MCF 10A (cell line): ENCODE results near the gene TARP.
A peak's percentile ranks its signal among the peaks of the same experiment; 100 is the strongest.

ENCODE experiments used
- BruUV-seq: library from RNA; stranded (reverse); fragments of 400-500 nt; replicated peaks from 2 replicates; lab custom pipeline; 2021; lab: Mats Ljungman, UMichigan
- CTCF ChIA-PET: fragments of 300-600 bp; sonication (Branson Sonifier 250); formaldehyde crosslinking; extraction: SDS; loops from one replicate; lab custom pipeline; 2021; ENCODE audit warnings: antibody characterized with exemption, inconsistent platforms; lab: Yijun Ruan, JAX
- POLR2A ChIA-PET: fragments of 300-600, 350-650 bp; sonication (Branson Sonifier 250); formaldehyde crosslinking; extraction: SDS; loops from one replicate; lab custom pipeline; 2020; ENCODE audit warnings: antibody characterized with exemption, inconsistent platforms; lab: Yijun Ruan, JAX
- DNase-seq: peaks from one replicate; pipeline ENCODE4 v3.0.0-alpha.2; 2018; ENCODE audit not compliant: unreplicated experiment
- H3K27ac Mint-ChIP-seq: one replicate; pipeline ENCODE4 v1.8.0; 2022; ENCODE audit warnings: mild to moderate bottlenecking, low read depth, mixed read lengths; ENCODE audit not compliant: unreplicated experiment
- H3K27me3 Mint-ChIP-seq: one replicate; pipeline ENCODE4 v1.8.0; 2022; ENCODE audit warnings: mixed read lengths; ENCODE audit not compliant: insufficient read depth, unreplicated experiment
- H3K36me3 Mint-ChIP-seq: one replicate; pipeline ENCODE4 v1.8.0; 2022; ENCODE audit warnings: mild to moderate bottlenecking, moderate library complexity, mixed read lengths; ENCODE audit not compliant: insufficient read depth, unreplicated experiment
- H3K4me1 Mint-ChIP-seq: one replicate; pipeline ENCODE4 v1.8.0; 2022; ENCODE audit warnings: mixed read lengths; ENCODE audit not compliant: insufficient read depth, unreplicated experiment
- H3K4me3 Mint-ChIP-seq: one replicate; pipeline ENCODE4 v1.8.0; 2022; ENCODE audit warnings: mild to moderate bottlenecking, moderate library complexity, mixed read lengths; ENCODE audit not compliant: unreplicated experiment
- H3K9me3 Mint-ChIP-seq: one replicate; pipeline ENCODE4 v1.8.0; 2022; ENCODE audit warnings: mixed read lengths; ENCODE audit not compliant: unreplicated experiment
- intact Hi-C: fragments of 100-400 bp; cut with micrococcal nuclease; formaldehyde crosslinking; loops from 2 replicates; pipeline ENCODE4 v1.14.1; 2022
- TF ChIP-seq, protein P1 (sequence below): fragments of 200-600 bp; IDR thresholded peaks from one replicate; pipeline ENCODE4 v1.8.0; 2022; ENCODE audit warnings: antibody characterized with exemption, mild to moderate bottlenecking; ENCODE audit not compliant: unreplicated experiment

The TARP gene

DNA sequence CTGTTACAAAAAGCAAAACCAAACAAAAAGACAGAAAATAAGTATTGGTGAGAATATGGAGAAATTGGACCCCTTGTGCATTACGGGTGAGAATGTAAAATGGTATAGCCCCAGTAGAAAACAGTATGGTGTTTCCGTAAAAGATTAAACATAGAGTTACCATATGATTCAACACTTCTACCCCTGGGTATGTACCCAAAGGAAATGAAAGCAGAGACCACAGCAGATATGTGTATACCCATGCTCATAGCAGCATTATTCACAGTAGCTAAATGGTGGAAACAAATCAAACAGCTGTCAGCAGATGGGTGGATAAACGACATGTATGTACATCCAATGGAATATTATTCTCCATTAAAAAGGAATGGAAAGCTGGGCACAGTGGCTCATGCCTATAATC lies 53.0 kb downstream of the TARP start:
- H3K9me3 Mint-ChIP-seq, result no peaks in the 10 kb centered on the region
- no peak overlapping the region for H3K4me3 Mint-ChIP-seq
- no peaks in the 10 kb centered on the region for H3K27me3 Mint-ChIP-seq
- ChIA-PET POLR2A (no interaction called here), CTCF (interaction anchor here (0.7 to 10.2 kb wide), 10 partner anchors 9 to 987 kb away, joined by 3 to 293 read pairs (median 13); no protein-coding TSS in a partner anchor)
- DNase-seq, result no peak
- TF ChIP-seq, protein P1, sequence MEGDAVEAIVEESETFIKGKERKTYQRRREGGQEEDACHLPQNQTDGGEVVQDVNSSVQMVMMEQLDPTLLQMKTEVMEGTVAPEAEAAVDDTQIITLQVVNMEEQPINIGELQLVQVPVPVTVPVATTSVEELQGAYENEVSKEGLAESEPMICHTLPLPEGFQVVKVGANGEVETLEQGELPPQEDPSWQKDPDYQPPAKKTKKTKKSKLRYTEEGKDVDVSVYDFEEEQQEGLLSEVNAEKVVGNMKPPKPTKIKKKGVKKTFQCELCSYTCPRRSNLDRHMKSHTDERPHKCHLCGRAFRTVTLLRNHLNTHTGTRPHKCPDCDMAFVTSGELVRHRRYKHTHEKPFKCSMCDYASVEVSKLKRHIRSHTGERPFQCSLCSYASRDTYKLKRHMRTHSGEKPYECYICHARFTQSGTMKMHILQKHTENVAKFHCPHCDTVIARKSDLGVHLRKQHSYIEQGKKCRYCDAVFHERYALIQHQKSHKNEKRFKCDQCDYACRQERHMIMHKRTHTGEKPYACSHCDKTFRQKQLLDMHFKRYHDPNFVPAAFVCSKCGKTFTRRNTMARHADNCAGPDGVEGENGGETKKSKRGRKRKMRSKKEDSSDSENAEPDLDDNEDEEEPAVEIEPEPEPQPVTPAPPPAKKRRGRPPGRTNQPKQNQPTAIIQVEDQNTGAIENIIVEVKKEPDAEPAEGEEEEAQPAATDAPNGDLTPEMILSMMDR, result no peak
- BruUV-seq, result TSS peak; percentile 6
- no peak overlapping the region for H3K27ac Mint-ChIP-seq
- intact Hi-C loops, result no loop called here
- peaks cover 40% of the 10 kb centered on the region for H3K36me3 Mint-ChIP-seq
- H3K4me1 Mint-ChIP-seq, result no peaks in the 10 kb centered on the region

GRCh38 chr7:38217672-38218071 lies 55.8 kb downstream of the TARP start:
- H3K4me3 Mint-ChIP-seq, result no peak overlapping the region
- no peaks in the 10 kb centered on the region for H3K27me3 Mint-ChIP-seq
- no TSS peak for BruUV-seq
- POLR2A ChIA-PET, result interaction anchor here (1.0 kb wide), 1 partner anchor 40 kb away, joined by 3 read pairs; the partner anchor contains the start of gene STARD3NL
- H3K4me1 Mint-ChIP-seq, result no peaks in the 10 kb centered on the region
- intact Hi-C loops, result no loop called here
- no peak overlapping the region for H3K27ac Mint-ChIP-seq
- CTCF ChIA-PET, result interaction anchor here (0.5 to 10.2 kb wide), 10 partner anchors 11 to 588 kb away, joined by 3 to 293 read pairs (median 3); no protein-coding TSS in a partner anchor
- H3K9me3 Mint-ChIP-seq, result no peaks in the 10 kb centered on the region
- H3K36me3 Mint-ChIP-seq, result peaks cover 25% of the 10 kb centered on the region
- TF ChIP-seq, protein P1, result no peak
- DNase-seq, result peak; percentile 10

DNA sequence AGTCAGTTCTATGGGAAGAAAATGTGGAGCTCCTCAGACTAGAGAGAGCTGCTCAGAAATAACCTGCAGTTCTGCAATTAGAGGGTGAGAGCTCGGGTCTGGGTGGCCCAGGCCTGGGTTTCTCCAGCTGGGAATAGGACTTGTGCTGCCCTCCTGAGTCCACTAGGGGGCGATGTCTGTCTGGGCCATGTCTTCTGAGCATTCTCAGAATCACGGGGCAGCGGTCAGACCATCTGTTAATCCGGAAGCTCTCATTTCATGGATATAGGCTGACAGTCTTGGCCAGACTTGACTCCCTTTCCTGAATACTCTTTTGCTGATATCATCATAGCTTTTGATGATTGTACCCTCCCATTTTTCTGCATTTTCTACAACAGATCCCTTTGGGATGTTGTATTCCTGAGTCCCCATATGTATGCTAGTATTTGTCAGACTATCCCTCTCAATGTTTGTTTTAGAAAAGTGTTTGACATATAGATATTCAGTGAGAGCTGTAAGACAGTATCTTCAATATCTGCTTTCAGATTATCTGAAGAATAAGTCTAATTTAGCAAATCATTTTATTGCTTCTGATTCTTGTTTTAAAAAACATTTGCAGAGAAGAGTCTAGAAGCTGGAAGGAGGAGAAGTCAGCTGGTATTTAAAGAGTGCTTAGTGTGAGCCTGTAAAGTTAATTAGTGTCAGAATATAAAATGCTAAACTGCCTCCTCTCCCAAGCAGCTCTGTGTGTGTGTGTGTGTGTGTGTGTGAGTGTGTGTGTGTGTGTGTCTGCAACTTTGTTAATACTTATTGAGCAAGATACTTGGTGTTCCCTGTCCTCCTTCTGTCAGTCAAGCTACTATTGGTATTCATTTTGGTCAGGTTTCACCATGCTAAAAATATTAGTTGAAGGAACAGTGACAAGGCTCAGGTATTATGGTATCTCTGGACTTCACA lies 57.4 kb downstream of the TARP start:
- no peak overlapping the region for H3K27ac Mint-ChIP-seq
- no peaks in the 10 kb centered on the region for H3K9me3 Mint-ChIP-seq
- no peaks in the 10 kb centered on the region for H3K27me3 Mint-ChIP-seq
- TF ChIP-seq, protein P1, result peak; percentile 92
- peak; percentile 75 for DNase-seq
- CTCF ChIA-PET, result interaction anchor here (0.5 to 10.2 kb wide), 69 partner anchors 9 to 1274 kb away, joined by 3 to 293 read pairs (median 4); partner anchors contain the start of genes EPDR1, NME8 and STARD3NL
- intact Hi-C loops, result loop anchor here (2.0 kb wide), 2 partner anchors 37 to 103 kb away; partner anchors contain the start of gene STARD3NL
- H3K4me3 Mint-ChIP-seq, result no peak overlapping the region
- BruUV-seq, result no TSS peak
- POLR2A ChIA-PET, result interaction anchor here (1.2 kb wide), 1 partner anchor 20 kb away, joined by 7 read pairs; no protein-coding TSS in a partner anchor
- H3K36me3 Mint-ChIP-seq, result peaks cover 20% of the 10 kb centered on the region
- H3K4me1 Mint-ChIP-seq, result no peaks in the 10 kb centered on the region

DNA sequence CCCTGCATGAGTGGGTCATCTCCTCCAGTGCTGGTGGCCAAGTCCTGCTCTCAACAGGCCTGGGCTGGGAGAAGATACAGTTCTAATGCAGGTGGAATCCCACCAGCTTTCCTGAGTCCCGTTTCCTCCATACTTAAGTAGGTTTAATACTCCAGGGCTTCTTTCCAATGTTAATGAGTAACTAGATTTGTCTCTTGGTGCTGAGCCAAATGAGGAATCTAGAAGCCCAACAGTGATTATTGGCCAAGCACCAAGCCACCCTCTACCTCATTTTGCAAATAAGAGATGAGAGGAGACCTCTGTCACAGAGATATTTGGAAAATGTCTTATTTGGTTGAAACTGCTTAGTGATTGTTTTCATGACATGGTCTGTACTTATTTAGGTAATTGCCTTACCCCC lies 58.3 kb downstream of the TARP start:
- H3K27me3 Mint-ChIP-seq, result no peaks in the 10 kb centered on the region
- H3K9me3 Mint-ChIP-seq, result no peaks in the 10 kb centered on the region
- no peaks in the 10 kb centered on the region for H3K4me1 Mint-ChIP-seq
- TF ChIP-seq, protein P1, result no peak
- intact Hi-C loops, result loop anchor here (2.0 kb wide), 2 partner anchors 36 to 104 kb away; partner anchors contain the start of gene STARD3NL
- BruUV-seq, result no TSS peak
- ChIA-PET CTCF (interaction anchor here (0.5 to 10.2 kb wide), 52 partner anchors 8 to 1273 kb away, joined by 3 to 293 read pairs (median 5); partner anchors contain the start of genes EPDR1, NME8 and STARD3NL), POLR2A (interaction anchor here (1.2 kb wide), 1 partner anchor 19 kb away, joined by 7 read pairs; no protein-coding TSS in a partner anchor)
- no peak overlapping the region for H3K4me3 Mint-ChIP-seq
- no peak overlapping the region for H3K27ac Mint-ChIP-seq
- H3K36me3 Mint-ChIP-seq, result peaks cover 11% of the 10 kb centered on the region
- peak; percentile 9 for DNase-seq
